HG03439 (cell line): ENCODE data around the gene NTM.
"Not testable (repeated sequence)": the region's sequence is repeated elsewhere in the genome, so short reads cannot be mapped to it uniquely, and the experiment has no call there.

Experiments used
- ATAC-seq: cut with Tn5 transposase; IDR thresholded peaks from one replicate; pipeline ENCODE4 v1.9.1; 2021; ENCODE audit warnings: mild to moderate bottlenecking, moderate library complexity; ENCODE audit not compliant: unreplicated experiment

The NTM gene

DNA sequence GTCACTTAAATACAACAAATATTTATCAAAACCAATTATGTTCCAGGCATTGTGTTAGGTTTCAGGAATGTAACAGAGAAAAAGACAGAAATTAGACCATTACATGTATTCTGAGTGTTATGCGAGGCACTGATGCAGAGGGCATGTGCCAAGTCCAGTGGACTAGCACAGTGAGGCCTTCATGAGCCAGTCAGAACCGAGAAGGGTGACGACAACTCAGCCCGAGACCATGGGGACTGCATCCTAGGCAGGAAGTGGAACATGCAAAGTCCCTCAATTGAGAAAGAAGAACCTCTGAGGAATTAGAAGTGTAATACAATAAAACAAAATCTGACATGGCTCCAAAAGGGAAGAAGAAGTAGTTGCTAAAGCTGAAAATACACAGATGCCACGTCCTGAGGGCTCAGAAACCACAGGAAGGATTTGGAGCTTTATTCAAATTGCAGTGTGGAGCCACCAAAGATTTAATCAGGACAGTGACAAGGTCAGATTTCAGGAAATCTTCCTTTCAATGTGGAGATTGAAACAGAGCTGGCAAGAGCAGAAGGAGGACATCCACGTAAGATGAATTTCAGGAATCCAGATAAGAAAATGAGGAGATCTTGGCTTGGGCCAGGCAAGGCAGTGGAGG, 529.6 kb downstream of the NTM start:
- no peak for ATAC-seq

- ATAC-seq = no peak
Measured at GRCh38 chr11:131902421-131902820, 532.0 kb downstream of the NTM start.

DNA sequence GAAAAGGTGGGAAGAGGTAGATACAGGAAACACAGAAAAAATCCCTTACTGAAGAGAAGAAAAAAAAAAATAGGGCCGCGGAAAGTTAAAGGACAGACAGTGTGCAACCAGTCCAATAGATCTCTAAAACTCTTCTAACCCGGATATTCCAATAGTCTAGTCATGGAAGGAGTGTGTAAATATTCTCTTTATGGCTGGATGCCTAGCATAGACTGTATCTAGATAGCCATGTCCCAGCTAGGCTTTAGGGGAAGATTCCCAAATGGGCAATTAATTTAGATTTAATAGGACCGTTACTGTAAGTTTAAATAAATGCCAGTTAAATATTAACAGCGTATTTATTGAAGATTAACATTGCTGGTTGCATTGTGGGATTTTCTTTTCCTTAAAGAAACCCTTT, 532.7 kb downstream of the NTM start:
- ATAC-seq = no peak

- no peak for ATAC-seq
Measured at GRCh38 chr11:131904756-131905155, 534.3 kb downstream of the NTM start.

- ATAC-seq = no peak
Measured at GRCh38 chr11:131906963-131907362, 536.5 kb downstream of the NTM start.

DNA sequence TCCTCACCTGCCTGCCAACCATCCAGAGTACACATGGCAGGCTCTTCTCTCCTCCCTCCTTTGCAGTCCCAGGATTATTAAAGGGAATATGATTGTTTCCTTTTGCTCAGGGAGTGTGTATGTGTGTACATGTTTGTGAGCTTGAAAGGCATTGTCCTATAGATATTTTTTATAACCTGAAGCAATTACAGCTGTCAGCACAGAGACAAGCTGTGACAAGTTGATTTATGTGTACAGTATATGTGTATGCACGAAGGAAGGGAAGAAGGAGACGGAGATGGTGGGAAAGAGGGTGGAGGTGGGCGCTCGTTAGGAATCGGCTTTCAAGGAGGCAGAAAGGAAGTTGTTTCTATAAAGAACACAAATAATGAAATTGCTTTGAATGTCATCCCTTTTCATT, 537.0 kb downstream of the NTM start:
- no peak for ATAC-seq

- ATAC-seq = no peak
Measured at GRCh38 chr11:131908316-131908715, 537.9 kb downstream of the NTM start.

- no peak for ATAC-seq
Measured at GRCh38 chr11:131909426-131910177, 539.2 kb downstream of the NTM start.

DNA sequence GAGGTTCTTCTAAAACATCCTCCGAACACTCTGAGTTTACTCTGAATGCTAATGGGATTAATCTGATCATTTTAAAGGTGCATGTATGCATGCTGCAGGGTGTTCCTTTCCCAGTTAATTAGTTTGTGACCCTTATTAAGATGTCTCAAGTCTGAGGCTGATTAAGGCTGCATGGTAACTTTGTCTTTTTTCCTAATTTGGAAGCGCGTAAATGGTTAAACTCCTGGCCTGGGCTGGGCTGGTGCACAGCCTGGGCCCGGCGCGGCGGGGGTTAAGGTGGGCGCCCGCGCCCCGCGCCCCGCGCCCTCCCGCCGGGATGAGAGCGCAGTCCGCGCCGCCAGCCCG, 539.7 kb downstream of the NTM start:
- no peak for ATAC-seq

GRCh38 chr11:131910523-131911387, 540.3 kb downstream of the NTM start:
- ATAC-seq = no peak

GRCh38 chr11:131911388-131912032, 541.1 kb downstream of the NTM start:
- ATAC-seq = not testable (repeated sequence)

- ATAC-seq = no peak
Measured at GRCh38 chr11:131912134-131912533, 541.7 kb downstream of the NTM start.

- ATAC-seq = no peak
Measured at GRCh38 chr11:131913267-131913666, 542.9 kb downstream of the NTM start.

DNA sequence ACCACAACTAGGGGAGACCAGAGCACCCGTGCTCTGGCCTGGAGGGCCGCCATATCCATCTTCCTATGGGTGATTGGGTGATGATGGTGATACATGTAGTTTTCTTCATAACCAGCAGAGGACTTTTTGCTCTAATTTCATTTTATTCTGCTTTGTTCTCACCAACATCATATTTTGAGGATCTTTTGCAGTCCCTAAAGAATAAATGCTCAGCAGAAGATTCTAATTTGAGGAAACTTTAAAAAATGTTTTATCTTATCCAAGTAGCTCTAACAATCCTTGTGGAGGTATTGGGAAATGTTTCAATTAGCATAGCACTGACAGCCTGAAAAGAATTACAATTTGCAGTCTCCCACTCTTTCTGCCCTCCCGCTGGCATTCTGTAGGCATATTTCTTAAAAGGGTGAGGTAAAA, 544.0 kb downstream of the NTM start:
- no peak for ATAC-seq

- ATAC-seq = no peak
Measured at GRCh38 chr11:131916638-131917037, 546.2 kb downstream of the NTM start.

DNA sequence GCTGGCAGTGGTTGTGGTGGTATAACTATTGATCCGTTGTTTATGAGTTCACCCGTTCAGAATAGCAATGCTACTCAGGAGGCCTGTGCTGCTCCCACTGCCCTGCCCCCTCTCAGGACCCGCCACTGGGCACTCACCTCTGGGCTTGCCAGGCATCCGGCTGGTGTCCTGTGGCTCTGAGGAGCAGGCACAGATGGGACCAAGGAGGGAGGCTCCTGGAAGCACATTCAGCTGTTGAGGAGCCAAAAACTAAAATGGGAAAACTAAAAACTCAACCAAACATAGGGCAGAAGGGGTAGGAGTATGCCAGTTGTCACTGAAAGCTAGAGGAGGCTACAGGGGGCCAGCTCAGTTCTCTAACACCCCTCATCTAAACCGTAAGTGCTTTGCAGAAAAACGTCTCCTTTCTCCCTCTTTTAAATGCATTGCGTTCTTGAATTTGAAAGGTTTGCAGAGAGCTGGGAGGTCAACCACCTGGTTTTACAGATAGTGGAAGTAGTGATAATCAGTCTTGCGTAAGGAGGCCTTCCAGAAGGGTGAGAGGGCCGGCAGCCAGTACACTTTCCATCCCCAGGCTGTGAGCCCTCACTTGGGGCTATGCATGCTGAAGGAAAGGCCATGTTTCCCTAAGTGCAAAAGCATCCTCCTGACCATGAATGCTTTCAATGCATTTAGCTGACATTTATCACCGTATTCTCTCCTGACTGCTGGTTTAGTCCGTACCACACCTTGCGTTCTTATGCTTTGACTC, 547.4 kb downstream of the NTM start:
- no peak for ATAC-seq

- ATAC-seq = no peak
Measured at GRCh38 chr11:131918663-131919062, 548.2 kb downstream of the NTM start.

GRCh38 chr11:131922220-131922619, 551.8 kb downstream of the NTM start:
- ATAC-seq = no peak

DNA sequence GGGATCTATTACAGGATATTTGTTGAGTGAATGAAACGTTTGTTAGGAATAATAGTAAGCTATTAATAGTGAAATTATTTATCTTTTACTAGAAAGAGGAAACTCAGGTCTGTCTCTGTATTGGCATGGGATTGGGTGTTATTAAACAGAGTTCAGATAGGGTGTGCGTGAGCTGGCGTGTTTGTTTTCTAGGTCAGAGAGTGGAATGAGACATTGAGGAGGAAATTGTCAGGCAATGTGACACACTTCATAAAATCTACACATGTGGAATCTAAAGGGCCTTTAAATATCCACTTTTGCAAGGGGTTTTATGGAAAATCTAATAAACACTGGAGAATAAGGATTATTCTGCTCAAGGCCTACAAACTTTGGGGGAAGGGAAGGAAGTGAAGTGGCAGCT, 552.9 kb downstream of the NTM start:
- ATAC-seq = no peak

GRCh38 chr11:131924001-131924400, 553.6 kb downstream of the NTM start:
- no peak for ATAC-seq
